NCI-H2171 (cell line): ENCODE data around the gene DTNB.

ENCODE experiments used
- DNase-seq: peaks from one replicate; lab custom pipeline; 2025; lab: John Stamatoyannopoulos, UW

The DTNB gene

GRCh38 chr2:25460261-25460905 lies 213.0 kb downstream of the DTNB start:
- DNase-seq: no peak

- no peak for DNase-seq
Observed at GRCh38 chr2:25454824-25455611, 218.4 kb downstream of the DTNB start.

- no peak for DNase-seq
Observed at GRCh38 chr2:25453199-25453905, 220.0 kb downstream of the DTNB start.

DNA sequence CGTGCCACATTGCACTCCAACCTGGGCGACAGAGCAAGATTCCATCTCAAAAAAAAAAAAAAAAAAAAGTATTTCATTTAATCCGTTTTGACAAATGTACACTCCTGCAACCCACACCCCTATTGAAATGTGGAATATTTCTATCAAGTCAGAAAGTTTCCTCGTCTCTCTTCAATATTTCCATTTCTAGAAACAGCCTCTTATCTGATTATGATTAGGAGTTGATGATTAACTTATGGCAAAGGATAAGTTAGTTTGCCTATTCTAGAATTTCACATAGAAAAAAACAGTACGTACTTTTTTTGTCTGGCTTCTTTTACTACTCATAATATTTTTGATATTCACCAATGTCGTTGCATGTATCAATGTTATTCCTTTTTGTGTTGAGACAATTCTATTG lies 224.6 kb downstream of the DTNB start:
- DNase-seq: no peak

GRCh38 chr2:25447018-25447417 lies 226.4 kb downstream of the DTNB start:
- DNase-seq: no peak

- DNase-seq: no peak
Observed at GRCh38 chr2:25446122-25446521, 227.3 kb downstream of the DTNB start.

- no peak for DNase-seq
Observed at GRCh38 chr2:25445464-25445863, 227.9 kb downstream of the DTNB start.

DNA sequence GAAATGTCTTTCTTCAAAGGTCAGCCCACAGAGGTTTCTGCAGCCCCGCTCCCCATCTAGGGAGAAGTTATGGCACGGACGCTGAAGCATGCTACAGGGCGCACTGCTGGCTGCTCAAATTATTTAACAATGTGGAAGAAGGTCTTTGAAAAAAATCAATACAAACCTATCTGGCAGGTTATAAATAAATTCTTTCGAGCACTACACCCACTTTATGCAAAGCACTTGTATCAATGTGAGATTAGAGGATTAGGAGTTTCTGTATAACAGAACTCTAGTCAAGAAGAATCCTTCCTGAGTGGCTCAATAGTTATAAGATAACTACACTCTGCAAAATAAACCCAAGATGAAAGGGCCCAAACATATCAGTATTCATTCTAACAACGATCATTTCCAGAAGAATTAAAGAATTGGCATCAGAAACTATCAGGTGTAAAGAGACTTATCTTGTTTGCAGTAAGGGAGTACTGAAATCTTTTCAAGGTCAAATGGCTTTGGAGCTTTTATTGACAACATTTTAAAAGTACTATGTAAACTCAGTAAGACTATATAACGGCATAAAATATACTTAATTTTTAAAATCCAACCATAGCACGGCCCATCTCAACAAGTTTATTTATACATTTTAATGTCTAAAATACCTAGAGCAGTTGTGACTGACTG lies 228.6 kb downstream of the DTNB start:
- DNase-seq: no peak

GRCh38 chr2:25443766-25444165 lies 229.6 kb downstream of the DTNB start:
- DNase-seq: no peak

GRCh38 chr2:25441353-25441752 lies 232.0 kb downstream of the DTNB start:
- DNase-seq: no peak

- no peak for DNase-seq
Observed at GRCh38 chr2:25438793-25439192, 234.6 kb downstream of the DTNB start.

GRCh38 chr2:25437881-25438662 lies 235.3 kb downstream of the DTNB start:
- DNase-seq: no peak

- no peak for DNase-seq
Observed at GRCh38 chr2:25435421-25435820, 238.0 kb downstream of the DTNB start.

DNA sequence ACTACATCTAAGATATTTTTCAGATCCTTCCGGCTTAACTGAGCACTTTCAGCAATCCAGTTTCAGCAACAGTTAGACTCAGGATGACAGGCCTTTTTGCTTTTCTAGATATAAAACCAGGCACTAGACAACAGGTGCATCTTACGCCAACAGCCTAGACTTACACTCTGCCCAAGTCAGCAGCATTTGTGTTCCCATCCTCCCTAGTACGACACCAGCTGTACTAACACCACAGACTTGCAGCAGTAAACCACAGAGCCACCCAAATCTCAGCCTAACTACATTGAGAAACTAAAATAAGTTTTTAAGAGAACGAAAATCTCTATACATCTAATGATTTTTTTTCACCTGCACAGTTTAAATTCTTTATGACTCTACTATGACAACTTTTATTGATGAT lies 241.8 kb downstream of the DTNB start:
- no peak for DNase-seq

GRCh38 chr2:25430556-25430955 lies 242.8 kb downstream of the DTNB start:
- no peak for DNase-seq

DNA sequence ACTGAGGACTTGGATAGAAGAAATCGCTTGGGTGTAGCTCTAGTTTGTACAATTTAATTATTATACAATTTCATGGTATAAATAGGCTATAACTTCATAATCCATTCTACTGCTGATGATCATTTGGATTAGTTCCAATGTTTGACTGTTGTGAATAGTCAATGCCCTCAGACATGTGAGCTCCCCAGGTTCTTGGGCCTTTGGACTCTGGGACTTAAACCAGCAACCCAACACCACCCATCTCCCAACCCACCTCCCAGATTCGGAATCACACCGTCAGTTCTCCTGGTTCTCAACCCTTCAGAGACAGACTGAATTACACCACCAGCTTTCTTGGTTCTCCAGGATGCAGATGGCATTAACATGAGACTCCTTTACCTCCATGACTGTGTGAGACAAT lies 247.1 kb downstream of the DTNB start:
- no peak for DNase-seq

GRCh38 chr2:25424426-25425028 lies 248.8 kb downstream of the DTNB start:
- DNase-seq: no peak

DNA sequence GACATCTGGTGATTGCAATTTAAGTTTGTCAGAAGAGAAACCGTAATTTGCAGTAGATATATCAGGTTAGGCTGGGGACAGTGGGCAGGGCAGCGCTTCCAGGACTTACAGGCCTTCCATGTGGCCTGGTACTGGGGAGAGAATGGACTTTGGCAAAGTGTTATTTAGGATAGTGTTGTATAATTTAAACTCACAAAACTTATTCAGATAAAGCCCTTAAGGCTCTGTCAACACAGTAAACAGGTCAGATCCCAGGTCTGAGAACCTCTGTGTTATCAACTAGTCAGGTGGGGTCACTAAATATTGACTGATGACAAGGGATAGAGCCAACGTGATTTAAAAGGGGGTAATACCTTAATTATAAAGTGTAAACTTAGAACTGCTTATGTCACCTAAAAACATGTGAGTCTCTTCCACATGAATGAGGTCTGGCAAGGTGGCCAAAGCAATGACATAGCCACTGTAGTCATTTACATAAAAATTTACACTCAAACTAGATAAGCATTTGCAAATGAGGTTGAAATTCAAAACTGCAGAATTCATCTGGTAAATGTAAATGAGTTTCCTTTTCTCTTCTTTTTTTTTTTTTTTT lies 251.5 kb downstream of the DTNB start:
- DNase-seq: no peak

- DNase-seq: no peak
Observed at GRCh38 chr2:25421289-25421688, 252.1 kb downstream of the DTNB start.

GRCh38 chr2:25420820-25421237 lies 252.5 kb downstream of the DTNB start:
- DNase-seq: no peak

GRCh38 chr2:25419678-25420242 lies 253.6 kb downstream of the DTNB start:
- DNase-seq: no peak
